ENCODE measurements around the gene PPP1R12B.
A peak's percentile ranks its signal among the peaks of the same experiment; 100 is the strongest.

The PPP1R12B gene

GRCh38 chr1:202317941-202318925, 30.3 kb upstream of the PPP1R12B start:
- TF ChIP-seq CTCF (IDR thresholded peaks at IDR 0.05; ENCODE audit: extremely low read depth, insufficient read depth, missing control alignments): no peak
- no peak for DNase-seq (ENCODE audit: low spot score)
- in situ Hi-C loops (cut with MboI; ENCODE audit: low pct_unique_long_range_greater_than_20kb, low sequenced_read_pairs, unreplicated experiment): no loop called here

GRCh38 chr1:202319381-202320080, 29.0 kb upstream of the PPP1R12B start:
- no peak for DNase-seq (ENCODE audit: low spot score)
- in situ Hi-C loops (cut with MboI; ENCODE audit: low pct_unique_long_range_greater_than_20kb, low sequenced_read_pairs, unreplicated experiment): no loop called here
- TF ChIP-seq CTCF (IDR thresholded peaks at IDR 0.05; ENCODE audit: extremely low read depth, insufficient read depth, missing control alignments): no peak

DNA sequence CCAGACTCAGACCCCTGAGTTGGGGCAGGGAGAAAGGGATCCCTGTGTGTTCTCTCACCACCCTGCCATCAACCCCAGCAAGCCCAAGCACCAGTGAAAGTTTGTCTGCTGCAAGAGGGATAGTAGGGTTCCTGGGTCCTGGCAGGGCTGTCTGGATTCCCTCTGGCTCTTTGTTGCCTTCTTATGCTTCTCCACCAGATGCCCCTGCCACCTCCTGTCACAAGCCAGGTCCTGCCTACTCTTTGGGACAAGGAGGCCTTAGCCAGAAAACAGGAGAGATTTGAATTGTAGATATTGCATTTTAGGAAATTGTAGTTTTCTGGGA, 28.5 kb upstream of the PPP1R12B start:
- no peak for TF ChIP-seq CTCF (IDR thresholded peaks at IDR 0.05; ENCODE audit: extremely low read depth, insufficient read depth, missing control alignments)
- in situ Hi-C loops (cut with MboI; ENCODE audit: low pct_unique_long_range_greater_than_20kb, low sequenced_read_pairs, unreplicated experiment): no loop called here
- no peak for DNase-seq (ENCODE audit: low spot score)

DNA sequence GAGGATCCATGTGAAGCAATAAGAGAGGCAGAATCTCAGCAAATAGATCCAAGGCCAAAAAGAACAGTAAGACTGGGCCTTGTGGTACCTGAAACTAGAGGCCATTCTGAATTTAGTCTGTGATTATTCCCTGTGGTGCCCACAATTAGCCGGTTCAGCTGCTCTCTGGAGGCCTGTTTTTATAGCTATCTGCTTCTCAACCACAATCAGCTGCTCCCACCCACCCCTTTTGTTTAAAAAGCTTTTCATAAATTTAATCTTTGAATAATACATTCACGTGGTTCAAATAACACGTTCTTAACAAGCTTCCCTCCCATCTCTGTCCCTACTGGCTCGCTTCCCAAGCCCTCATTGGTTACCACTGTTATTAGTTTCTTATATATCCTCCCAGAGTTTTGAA, 24.8 kb upstream of the PPP1R12B start:
- no peak for DNase-seq (ENCODE audit: low spot score)
- in situ Hi-C loops (cut with MboI; ENCODE audit: low pct_unique_long_range_greater_than_20kb, low sequenced_read_pairs, unreplicated experiment): no loop called here
- TF ChIP-seq CTCF (IDR thresholded peaks at IDR 0.05; ENCODE audit: extremely low read depth, insufficient read depth, missing control alignments): no peak

DNA sequence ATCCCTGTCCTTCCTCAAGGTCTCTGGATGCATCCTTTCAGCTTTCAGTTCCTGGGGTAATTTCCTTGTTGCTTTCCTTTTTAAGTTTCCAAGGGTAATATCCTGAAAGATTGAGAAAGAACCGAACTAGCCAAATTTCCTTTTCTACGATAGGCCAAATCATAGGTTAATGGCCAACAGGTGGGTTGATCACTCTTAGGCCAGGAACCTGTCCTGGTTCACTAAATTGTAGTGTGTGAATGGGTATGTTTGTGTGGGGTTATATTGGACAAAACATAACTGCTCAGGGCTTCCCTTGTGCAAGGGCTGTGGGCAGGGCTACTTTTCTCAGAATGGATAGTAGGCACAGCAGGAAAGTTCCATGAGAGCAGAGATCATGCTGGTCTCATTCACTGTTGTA, 23.9 kb upstream of the PPP1R12B start:
- TF ChIP-seq CTCF (IDR thresholded peaks at IDR 0.05; ENCODE audit: extremely low read depth, insufficient read depth, missing control alignments): no peak
- DNase-seq (ENCODE audit: low spot score): no peak
- in situ Hi-C loops (cut with MboI; ENCODE audit: low pct_unique_long_range_greater_than_20kb, low sequenced_read_pairs, unreplicated experiment): no loop called here

GRCh38 chr1:202329891-202330290, 18.6 kb upstream of the PPP1R12B start:
- in situ Hi-C loops (cut with MboI; ENCODE audit: low pct_unique_long_range_greater_than_20kb, low sequenced_read_pairs, unreplicated experiment): no loop called here
- peak; percentile 12 for DNase-seq (ENCODE audit: low spot score)
- TF ChIP-seq CTCF (IDR thresholded peaks at IDR 0.05; ENCODE audit: extremely low read depth, insufficient read depth, missing control alignments): no peak

All from GM13977 (cell line).